PC-9 (cell line): ENCODE measurements around the gene USF2.

Source experiments
- CTCF ChIP-seq: fragments of 200-600 bp; sonication (generic); conservative IDR thresholded peaks from 2 replicates; pipeline ENCODE4 v1.6.1; 2017; ENCODE audit warnings: mixed run types, antibody characterized with exemption, mild to moderate bottlenecking, moderate library complexity
- EZH2 ChIP-seq: fragments of 200-600 bp; sonication (generic); IDR thresholded peaks from 2 replicates; pipeline ENCODE4 v1.8.0; 2017; ENCODE audit warnings: antibody characterized with exemption, low read depth

- TF ChIP-seq CTCF (no peak), EZH2 (no peak)
Measured at GRCh38 chr19:35328851-35329285, 60.1 kb downstream of the USF2 start, which contains the start of gene CD22.
